Measurements from ENCODE around the gene PRDM16.

PRDM16 gene

DNA sequence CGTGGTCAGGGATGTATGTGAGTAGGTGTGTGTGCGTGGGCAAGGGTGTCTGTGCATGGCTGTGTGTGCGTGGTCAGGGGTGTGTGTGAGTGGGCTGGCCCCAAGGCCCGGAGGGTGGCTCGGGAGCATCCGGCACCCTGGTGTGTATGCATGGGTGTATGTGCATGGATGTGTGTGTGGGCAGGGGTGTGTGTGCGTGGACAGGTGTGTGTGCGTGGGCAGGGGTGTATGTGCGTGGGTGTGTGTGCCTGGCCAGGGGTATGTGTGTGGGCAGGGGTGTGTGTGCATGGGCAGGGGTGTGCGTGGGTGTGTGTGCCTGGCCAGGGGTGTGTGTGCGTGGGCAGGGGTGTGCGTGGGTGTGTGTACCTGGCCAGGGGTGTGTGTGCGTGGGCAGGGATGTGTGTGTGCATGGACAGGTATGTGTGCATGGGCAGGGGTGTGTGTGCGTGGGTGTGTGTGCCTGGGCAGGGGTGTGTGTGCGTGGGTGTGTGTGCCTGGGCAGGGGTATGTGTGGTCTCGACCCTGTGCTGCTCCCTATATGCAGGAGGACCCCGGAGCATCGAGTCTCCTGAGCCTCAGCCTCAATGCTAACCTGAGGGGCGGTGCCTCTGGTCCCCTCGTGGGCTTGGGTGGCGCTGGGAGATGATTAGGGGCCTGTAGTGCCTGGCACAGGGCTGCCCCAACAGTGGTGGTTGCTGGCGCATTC is 401.8 kb downstream of the PRDM16 start:
- DNase-seq: no peak

DNA sequence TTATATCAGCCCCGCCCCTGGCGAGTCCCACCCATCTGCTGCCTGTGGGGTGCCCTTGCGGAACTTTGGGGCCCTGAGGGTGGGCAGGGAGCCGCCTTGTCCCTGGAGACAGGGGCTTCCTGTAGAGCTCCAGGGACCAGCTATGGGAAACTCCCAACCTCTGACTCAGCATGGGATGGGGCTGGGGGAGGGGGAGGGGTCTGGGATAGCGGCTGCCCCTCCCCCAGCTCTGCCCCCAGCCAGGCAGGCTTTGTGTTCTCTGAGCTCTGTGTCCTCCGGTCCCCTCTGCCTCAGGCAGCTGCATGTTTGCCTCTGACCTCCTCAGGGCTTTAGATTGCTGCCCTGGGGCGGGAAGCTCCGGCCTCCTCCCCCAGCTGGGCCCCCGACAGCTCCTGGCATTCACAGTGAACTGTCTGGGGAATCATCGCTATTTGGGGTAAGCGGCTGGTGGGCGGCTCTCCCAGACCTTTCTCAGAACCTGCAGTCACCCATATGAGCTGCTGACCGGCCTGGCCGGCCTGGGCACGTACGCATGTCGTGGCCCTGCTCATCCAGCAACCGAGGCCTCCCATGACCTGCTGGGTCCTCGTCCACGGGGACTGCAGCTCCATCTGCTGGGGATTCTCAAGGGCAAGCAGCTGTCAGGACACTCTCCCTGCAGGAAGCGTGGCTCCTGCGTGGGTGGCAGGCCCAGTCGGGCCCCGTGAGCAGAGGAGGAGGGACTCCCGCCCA is 402.5 kb downstream of the PRDM16 start:
- no peak for DNase-seq

DNA sequence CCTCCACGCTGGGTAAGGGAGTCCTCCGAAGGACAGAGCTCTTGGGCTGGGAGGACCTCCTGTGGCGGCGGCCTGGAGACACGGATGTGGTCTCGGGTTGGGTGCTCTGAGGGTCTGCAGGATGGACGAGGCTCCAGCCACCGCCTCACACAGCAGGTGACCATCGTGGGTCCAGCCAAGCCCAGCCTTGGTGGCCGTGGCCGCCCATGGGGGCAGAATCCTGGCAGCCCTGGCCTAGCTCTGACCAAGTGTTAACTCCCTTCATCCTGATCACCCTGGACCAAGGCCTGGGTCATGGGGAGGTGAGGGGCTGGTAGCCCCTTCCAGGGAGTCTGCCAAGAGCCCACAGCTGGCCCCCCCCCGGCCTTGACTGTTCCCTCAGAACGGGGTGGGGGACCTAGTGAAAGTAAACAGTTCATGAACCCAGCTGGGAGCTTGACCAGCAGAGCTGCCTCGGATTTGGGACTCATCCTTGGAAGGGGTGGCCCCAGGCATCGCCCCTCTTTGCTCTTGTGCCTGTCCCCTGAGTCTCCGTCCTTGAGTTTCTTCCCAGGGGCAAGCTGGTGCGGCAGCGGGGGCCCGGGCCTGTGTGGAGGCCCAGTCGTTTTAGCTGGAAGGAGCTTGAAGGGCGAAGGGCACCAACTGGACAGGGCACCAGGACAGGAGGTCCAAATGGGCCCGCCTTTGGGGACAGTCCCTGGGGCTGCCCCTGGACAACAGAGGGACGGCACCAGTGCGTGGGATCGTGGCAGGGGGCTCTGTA is 403.3 kb downstream of the PRDM16 start:
- no peak for DNase-seq

DNA sequence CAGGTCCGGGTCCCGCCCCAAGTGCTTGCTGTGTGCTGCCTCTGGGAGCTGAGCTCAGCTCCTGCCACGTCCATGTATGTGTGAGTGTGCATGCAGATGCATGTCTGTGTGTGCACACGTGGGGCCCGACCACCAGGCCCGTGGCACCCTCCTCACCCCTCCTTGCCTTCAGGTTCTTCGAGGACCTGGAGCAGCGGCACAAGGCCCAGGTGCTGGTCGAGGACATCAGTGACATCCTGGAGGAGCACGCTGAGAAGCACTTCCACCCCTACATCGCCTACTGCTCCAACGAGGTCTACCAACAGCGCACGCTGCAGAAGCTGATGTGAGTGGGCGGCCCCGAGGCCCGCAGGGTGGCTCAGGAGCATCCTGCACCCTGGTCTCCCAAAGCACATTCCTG is 403.9 kb downstream of the PRDM16 start:
- no peak for DNase-seq

DNA sequence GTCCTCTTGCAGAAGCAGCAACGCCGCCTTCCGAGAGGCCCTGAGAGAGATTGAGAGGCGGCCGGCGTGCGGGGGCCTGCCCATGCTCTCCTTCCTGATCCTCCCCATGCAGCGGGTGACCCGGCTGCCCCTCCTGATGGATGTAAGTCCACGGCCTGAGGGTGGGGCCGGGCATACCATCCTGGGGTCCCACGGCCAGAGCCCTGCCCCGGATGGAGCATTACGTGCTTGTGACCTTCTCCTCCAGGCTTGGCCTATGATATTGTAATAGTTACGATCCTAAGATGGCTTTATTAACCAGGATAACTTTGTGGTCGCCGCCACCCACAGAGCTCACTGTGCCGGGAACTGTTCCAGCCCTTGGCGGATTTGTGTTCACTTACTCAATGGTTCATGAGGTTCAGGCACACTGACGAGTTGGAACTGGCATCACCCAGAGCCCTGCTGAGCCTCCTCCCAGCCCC is 404.4 kb downstream of the PRDM16 start:
- DNase-seq: no peak

DNA sequence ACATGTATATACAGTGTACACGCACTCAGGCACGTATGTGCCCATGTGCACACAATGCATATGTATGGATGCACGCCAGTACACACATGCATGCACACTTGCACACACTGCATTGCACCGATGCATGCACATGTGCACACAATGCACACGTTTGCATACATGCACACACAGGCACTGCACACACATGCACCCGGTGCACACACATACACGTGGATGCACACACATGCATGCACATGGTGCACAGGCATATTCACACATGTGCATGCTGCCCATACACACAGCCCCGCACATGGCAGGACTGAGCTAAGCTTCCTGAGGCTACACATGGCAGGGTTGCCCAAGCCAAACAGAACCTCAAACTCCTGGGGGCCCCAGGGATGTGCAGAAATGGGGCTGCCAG is 405.0 kb downstream of the PRDM16 start:
- DNase-seq: no peak

DNA sequence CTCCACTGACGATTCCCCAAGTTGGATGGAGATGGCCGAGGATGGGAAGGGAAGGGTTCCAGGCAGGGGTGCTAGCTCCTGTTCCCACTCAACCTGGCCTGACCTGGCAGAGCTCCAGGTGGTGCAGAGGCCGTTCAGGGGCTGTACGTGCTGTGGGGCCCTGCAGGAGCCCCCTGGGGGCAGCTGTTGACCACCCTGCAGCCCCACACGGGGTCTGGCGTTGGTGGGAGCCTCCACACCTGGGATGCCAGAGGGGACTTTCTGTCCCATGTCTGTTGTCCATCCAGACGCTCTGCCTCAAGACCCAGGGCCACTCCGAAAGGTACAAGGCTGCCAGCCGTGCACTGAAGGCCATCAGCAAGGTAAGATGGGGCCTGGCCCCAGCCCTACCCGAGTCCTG is 405.4 kb downstream of the PRDM16 start:
- DNase-seq: no peak

DNA sequence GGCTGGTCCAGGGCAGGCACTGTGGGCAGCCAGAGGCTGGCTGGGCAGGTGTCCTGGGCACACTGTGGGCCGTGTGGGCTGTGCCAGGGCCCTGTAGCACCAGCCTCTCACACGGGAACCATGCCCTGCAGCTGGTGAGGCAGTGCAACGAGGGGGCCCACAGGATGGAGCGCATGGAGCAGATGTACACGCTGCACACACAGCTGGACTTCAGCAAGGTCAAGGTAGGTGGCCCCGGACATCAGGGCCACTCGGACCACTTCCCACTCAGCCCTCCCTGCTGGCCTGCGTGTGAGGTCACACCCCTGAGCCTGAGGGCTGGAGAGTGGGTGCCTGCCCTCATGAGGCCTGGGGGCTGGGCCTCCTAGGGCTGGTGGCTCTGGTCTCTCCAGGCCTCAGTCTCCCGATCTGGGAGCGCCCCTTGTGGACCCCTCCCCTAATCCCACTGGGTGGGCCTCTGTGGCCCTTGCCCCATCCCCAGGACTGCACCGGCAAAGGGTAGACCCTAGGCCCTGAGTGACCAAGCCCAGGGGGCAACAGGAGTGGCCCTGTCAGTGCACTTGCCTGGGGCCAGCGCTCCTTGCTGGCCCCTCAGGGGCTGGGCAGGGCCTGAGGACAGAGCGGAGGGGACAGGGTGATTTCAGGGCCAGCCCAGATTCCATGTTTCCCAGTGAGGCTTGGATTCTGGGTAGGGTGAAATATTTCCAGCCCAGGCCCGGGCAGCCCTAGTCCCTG is 407.0 kb downstream of the PRDM16 start:
- no peak for DNase-seq

DNA sequence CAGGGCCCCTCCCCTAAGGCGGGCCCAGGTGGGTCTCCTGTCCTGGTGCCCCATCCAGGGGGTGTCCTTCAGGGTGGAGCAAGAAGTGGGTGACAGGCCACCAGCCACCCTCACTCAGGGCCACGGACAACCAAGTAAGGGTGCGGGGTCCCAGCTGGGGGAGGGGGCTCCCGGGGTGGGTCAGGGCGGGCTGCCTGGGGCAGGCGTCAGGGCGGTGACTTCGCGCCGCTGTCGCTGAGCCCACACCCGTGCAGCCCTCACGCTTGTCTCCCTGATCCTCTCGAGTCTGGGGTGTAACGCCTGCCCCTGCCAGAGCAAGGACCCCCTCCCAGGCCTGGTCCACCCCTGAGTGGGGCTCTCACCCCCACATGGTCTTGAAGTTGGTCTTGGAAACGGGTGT is 407.7 kb downstream of the PRDM16 start:
- no peak for DNase-seq

DNA sequence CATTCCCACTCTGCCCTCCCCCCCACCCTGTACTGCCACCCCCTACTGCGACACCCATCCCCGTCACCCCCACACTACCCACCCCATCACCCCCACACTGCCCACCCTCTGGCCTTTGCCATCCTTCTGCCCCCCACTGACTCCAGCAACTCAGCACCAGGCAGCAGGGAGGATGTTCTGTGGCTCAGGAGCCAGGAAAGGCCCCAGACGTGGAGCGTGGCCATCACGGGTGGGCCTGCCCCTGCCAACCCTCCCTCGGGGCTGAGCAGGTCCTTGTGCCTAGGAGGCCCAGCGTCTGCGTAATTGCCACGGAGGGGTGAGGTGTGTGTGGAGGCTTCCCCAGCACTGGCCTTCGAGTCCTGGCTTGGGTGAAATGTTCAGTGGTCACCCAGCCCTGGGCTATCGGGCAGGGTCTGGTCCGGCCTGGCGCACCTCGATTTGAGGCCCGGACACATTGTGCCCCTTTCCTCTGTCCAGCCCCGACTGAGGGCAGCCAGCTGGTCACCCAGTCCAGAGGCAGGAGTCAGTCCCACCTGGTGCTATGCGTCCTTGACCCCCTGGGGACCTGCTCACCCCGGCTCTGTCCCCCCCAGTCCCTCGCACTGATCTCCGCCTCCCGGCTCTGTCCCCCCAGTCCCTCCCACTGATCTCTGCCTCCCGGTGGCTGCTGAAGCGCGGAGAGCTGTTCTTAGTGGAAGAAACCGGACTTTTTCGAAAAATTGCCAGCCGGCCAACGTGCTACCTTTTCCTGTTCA is 408.4 kb downstream of the PRDM16 start:
- DNase-seq: no peak

DNA sequence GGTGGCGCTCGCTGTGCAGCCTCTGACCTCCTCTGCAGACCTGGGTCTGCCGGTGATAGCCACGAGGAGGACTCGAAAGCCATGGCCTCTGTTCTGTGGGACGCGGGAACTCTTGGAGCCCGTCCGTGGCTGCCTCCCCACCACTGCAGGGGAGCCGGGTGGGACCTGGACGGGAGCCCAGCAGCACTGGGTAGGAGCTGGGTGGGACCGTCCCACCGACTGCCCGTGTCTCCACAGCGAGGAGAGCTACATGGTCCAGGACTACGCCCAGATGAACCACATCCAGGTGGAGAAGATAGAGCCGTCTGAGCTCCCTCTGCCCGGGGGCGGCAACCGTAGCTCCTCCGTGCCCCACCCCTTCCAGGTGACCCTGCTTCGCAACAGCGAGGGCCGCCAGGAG is 409.2 kb downstream of the PRDM16 start:
- no peak for DNase-seq

DNA sequence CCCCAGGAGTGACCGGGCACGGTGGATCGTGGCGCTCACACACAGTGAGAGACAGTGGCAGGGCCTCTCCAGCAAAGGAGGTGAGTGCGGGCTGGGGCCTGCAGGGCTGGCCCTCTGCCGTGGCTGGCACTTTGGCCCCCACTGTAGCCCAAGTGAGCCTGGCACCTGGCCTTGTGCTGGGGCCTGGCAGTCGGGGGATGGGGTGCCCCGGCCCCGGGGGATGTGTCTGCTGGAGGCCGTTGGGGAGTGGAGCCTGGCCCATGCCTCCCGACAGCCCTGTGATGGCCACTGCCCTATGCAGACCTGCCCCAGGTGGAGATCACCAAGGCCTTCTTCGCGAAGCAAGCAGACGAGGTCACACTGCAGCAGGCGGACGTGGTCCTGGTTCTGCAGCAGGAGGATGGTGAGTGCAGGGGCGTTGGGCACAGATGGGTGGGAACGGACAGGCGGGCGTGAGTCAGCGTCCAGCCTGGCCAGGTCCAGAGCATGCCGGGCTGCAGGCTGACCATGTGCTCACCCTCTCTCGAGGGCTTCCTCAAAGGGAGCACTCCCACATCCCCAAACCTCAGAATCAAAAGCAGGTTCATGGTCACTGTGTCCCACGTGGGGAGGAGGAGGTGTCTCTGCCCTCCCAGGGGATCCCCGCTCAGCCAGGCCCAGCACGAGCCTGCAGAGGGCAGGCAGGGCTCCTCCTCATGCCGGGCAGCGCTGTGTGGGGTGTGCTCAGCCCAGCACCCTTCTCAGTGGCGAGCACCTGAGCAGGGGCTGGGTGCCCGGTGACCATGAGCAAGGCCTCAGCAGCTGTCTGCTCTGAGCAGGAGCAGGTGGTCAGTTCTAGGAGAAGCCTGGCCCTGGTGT is 410.7 kb downstream of the PRDM16 start:
- DNase-seq: no peak

DNA sequence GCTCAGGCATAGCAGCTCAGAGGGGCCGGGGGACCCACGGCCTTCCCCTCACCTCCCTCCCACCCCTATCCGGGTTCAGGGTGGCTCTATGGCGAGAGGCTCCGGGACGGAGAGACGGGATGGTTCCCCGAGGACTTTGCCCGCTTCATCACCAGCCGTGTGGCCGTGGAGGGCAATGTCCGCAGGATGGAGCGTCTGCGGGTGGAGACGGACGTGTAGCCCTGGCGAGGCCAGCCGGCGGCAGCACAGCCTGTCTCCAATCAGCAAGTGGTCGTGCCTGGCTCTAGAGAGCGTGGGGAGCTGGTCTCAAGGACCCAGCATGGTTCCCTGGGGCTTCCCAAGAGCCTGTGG is 411.3 kb downstream of the PRDM16 start:
- DNase-seq: no peak

DNA sequence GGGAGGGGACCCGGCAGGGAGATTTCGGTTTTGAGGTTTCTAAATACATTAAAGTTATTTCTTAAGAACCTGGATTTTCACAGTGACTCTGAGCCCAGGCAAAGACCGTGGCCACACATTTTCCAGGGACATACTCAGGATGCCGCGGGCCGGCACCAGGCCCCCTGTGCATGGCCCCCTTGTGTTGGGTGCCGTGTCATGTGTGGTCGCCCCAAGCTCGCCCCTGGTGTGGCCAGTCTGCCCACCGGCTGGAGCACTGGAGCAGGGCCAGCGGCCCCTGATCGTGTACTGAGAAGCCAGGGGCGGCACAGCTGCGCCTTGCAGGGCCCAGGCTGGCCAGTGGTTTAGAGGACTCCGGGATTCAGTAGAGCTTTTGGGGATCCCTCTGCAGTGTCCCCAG is 412.0 kb downstream of the PRDM16 start:
- no peak for DNase-seq

DNA sequence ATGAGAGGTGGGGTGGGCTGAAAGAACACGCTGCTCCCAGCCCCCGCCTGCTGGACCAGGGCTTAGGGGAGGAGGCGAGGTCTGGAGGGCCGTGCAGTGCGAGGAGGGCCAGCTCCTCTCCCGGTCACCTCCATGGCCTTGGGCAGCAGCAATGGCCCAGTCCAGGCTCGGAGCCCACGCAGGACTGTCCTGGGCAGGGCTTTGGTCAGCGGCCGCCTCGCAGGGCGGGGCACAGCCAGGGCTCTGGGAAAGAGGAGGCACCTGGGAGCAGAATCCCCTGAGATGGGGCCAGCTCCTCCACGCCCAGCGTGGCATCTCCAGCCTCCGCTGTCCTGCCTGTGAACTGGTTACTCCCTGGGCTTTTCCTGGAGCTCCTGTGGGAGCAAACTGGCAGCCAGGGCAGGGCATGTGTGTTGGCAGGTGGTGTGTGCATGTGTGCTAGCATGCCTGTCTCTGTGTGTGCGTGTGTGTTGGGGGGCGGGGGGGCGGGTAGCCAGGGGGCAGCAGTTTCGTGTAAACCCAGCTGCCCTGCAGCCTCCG is 412.9 kb downstream of the PRDM16 start:
- no peak for DNase-seq

DNA sequence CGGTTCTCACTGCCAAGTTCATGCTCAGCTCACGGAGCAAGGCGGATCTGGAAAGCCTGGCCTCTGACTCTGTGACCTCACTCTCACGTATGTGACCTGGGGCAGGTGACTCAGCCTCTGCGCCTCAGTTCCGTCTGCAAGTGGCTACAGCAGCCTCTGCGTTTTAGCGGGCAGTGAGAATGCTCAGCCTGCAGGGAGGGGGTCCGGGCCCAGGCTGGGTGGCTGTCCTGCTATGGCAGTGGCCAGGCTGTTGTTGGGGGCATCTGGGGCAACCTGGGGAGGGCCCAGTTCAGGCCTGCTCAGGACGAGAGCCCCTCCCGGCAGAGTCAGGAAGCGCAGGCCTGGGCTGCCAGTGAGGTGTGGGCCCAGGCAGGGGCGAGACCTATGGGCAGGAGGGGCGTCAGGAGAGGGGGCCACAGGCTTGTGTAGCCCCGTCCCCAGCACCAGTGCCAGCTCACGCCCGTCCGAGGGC is 413.4 kb downstream of the PRDM16 start:
- DNase-seq: no peak

DNA sequence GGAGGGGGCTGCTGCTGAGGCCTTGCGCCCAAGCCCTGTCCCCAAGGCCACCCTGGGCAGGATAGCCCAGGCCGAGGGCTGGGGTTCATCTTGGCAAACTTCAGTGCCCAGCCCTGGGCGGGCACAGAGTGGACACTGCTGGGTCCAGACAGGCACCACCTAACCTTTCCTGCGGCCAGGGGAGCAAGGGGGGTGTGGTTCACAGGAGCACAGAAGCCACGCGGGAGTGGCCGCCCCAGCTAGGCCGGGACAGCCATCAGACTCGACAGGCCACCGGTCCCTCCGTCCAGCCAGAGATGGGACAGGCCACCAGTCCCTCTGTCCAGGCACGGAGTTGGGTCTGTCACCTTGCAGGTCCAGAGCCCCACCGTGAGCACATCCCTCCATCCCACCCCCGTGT is 414.4 kb downstream of the PRDM16 start:
- no peak for DNase-seq

DNA sequence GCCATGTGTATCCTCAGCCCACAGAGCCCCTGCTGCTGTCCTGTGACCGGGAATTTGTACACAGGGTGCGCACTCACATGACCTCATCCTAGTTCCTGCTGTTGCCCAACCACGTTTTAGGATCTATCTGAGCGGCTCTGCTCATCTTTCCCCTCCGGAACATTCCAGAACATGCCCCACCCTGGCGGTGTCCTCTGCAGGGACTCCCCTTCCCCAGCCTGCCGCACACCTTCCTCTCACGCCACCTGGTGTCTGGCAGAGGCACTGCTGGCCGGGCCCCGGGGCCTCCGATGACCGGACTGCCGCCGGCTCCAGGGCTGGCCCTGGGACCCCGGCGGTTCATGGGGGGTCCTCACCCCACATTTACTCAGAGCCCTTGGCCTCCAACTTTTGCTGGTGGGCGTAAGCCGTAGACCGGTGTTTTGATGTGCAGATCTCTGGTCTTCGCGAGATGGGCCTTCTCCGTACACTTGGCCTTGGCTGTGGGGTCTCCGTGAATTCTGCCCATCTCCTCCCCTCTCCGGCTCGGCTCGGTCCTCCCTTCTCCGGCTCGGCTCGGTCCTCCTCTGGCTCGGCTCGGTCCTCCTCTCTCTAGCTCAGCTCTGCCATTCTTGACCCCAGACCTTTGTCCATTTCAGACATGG is 414.9 kb downstream of the PRDM16 start:
- peak; percentile 28 to 35 for DNase-seq

DNA sequence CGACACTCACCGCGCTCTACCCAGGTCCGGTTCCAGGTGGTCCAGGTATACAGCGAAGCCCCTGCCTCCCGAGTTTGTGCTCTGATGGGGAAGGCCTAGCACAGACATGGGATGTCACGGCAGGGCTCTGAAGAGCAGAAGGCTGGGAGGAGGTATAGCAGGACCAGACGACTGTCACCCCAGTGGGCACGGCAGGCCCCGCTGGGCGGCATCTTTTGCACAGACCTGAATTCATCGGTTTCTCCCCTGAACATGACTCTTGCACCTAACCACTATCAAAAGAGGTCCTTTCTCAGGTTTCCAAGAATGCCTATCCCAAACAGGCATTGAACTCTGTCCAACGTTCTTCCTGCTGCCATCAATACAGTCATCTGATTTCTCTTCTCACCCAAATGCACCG is 416.0 kb downstream of the PRDM16 start:
- no peak for DNase-seq

Data from CD4-positive, alpha-beta T cell treated with Interleukin-4 for 1 hour (primary cell).